K562 (cell line): Measurements from ENCODE around the gene KIZ. TPM values are rescaled to one million over a fixed set of nuclear protein-coding genes. Genes with fewer than 3 reads are reported as not detected.
A peak's percentile ranks its signal among the peaks of the same experiment; 100 is the strongest.

Source experiments
- ATAC-seq: fragments of 200-7000 bp; cut with Tn5 transposase; 3 replicates; pipeline ENCODE4 v1.9.1; 2020; ENCODE audit warnings: moderate library complexity
- BruUV-seq: library from RNA; stranded (reverse); fragments of 400-500 nt; replicated peaks from 2 replicates; lab custom pipeline; 2021; lab: Mats Ljungman, UMichigan
- CTCF ChIA-PET: fragments of 300-600 bp; formaldehyde crosslinking; extraction: SDS; loops from one replicate; lab custom pipeline; 2021; ENCODE audit warnings: low intra/inter-chr PET ratio; lab: Yijun Ruan, JAX
- POLR2A ChIA-PET: fragments of 300-600, 350-650 bp; sonication (Branson Sonifier 250); formaldehyde crosslinking; extraction: SDS; loops from one replicate; lab custom pipeline; 2021; ENCODE audit warnings: antibody characterized with exemption, inconsistent platforms; lab: Yijun Ruan, JAX
- DNase-seq, 4 experiments: peaks; one replicate each; pipeline versions ENCODE4 v3.0.0 to v3.0.0-alpha.2; 2011 to 2018; ENCODE audit warnings: low spot score in 3 of 4, mixed read lengths in 3 of 4; ENCODE audit errors: extremely low read depth in 1 of 4
- FAIRE-seq: peaks from 2 replicates; lab custom pipeline; 2011; peaks lifted over from hg19 to GRCh38; lab: Jason Lieb, UNC
- H2AFZ ChIP-seq: 2 replicates; pipeline ENCODE4 v1.6.0; 2011; ENCODE audit warnings: low read depth, low read length, control low read depth, inconsistent platforms
- H3K27ac ChIP-seq: fragments of 200-600 bp; 3 replicates; pipeline ENCODE4 v1.8.0; 2011; ENCODE audit warnings: low read depth, mild to moderate bottlenecking, control low read depth, inconsistent platforms, low read length, moderate library complexity, mixed read lengths; ENCODE audit errors: extremely low read depth
- H3K27me3 ChIP-seq, 2 experiments: fragments of 300-600 bp in 1 of 2; 2 replicates in 1 of 2; 3 replicates in 1 of 2; pipeline versions ENCODE4 v1.6.0 to v1.8.0; 2011; ENCODE audit warnings: inconsistent platforms in 2 of 2, low read length in 2 of 2, mild to moderate bottlenecking in 1 of 2, mixed read lengths in 1 of 2, moderate library complexity in 1 of 2; ENCODE audit not compliant: control insufficient read depth in 2 of 2, insufficient read depth in 2 of 2
- H3K36me3 ChIP-seq: fragments of 300-600 bp; 3 replicates; pipeline ENCODE4 v1.8.0; 2011; ENCODE audit warnings: mild to moderate bottlenecking, low read length, inconsistent platforms; ENCODE audit not compliant: control insufficient read depth, insufficient read depth
- H3K4me1 ChIP-seq, 2 experiments: fragments of 200-600 bp in 1 of 2; replicated peaks in 1 of 2; 2 replicates in 1 of 2; 3 replicates in 1 of 2; pipeline versions ENCODE4 v1.5.1 to v1.8.0; 2011; ENCODE audit warnings: inconsistent platforms in 2 of 2, low read length in 2 of 2, mild to moderate bottlenecking in 1 of 2, mixed read lengths in 1 of 2, moderate library complexity in 1 of 2; ENCODE audit not compliant: control insufficient read depth in 2 of 2, insufficient read depth in 2 of 2
- H3K4me2 ChIP-seq: 2 replicates; pipeline ENCODE4 v1.6.1; 2011; ENCODE audit warnings: low read length, control low read depth, inconsistent platforms, mixed read lengths; ENCODE audit not compliant: insufficient read depth
- H3K4me3 ChIP-seq: fragments of 200-600 bp; sonication (generic), shearing (Covaris generic); 2 replicates; pipeline ENCODE4 v1.5.1; 2016; ENCODE audit warnings: control low read depth, inconsistent platforms
- H3K79me2 ChIP-seq: fragments of 200-600 bp; 3 replicates; pipeline ENCODE4 v1.8.0; 2011; ENCODE audit warnings: low read length, inconsistent platforms; ENCODE audit not compliant: control insufficient read depth, insufficient read depth
- H3K9ac ChIP-seq, 2 experiments: 2 replicates each; pipeline versions ENCODE4 v1.6.0 to v1.6.1; 2011; ENCODE audit warnings: low read depth in 2 of 2, low read length in 2 of 2, control low read depth in 1 of 2, inconsistent platforms in 1 of 2, mild to moderate bottlenecking in 1 of 2, mixed read lengths in 1 of 2; ENCODE audit not compliant: insufficient read depth in 1 of 2
- H3K9me1 ChIP-seq: one replicate; pipeline ENCODE4 v1.6.0; 2011; ENCODE audit warnings: inconsistent platforms, mild to moderate bottlenecking, low read length, moderate library complexity; ENCODE audit not compliant: control insufficient read depth, insufficient read depth
- H3K9me3 ChIP-seq: replicated peaks from 2 replicates; pipeline ENCODE4 v1.5.1; 2011; ENCODE audit warnings: low read depth, low read length, inconsistent platforms; ENCODE audit not compliant: control insufficient read depth, insufficient read depth
- H4K20me1 ChIP-seq: replicated peaks from 2 replicates; pipeline ENCODE4 v1.6.1; 2011; ENCODE audit warnings: low read length, inconsistent platforms, mixed read lengths; ENCODE audit not compliant: control insufficient read depth, insufficient read depth
- CHD2 ChIP-seq: IDR thresholded peaks from 2 replicates; pipeline ENCODE4 v1.6.1; 2011; ENCODE audit warnings: low read depth, low read length
- E2F6 ChIP-seq, 2 experiments: IDR thresholded peaks; 2 replicates each; pipeline ENCODE4 v1.6.1; 2011; ENCODE audit warnings: borderline replicate concordance in 1 of 2, control low read depth in 1 of 2, low read depth in 1 of 2, low read length in 1 of 2, mild to moderate bottlenecking in 1 of 2, mixed read lengths in 1 of 2, moderate library complexity in 1 of 2; ENCODE audit not compliant: insufficient read depth in 1 of 2, insufficient read length in 1 of 2, poor library complexity in 1 of 2, severe bottlenecking in 1 of 2; ENCODE audit errors: extremely low read depth in 1 of 2
- ETV1 ChIP-seq: fragments of 450-650 bp; conservative IDR thresholded peaks from 2 replicates; pipeline ENCODE4 v1.6.1; 2016; ENCODE audit warnings: missing genetic modification characterization, control low read depth, low read depth, missing compliant biosample characterization
- FOXK1 ChIP-seq: sonication (generic); formaldehyde crosslinking; IDR thresholded peaks from 2 replicates; pipeline ENCODE4 v1.8.0; 2022; ENCODE audit warnings: missing genetic modification reagents, mild to moderate bottlenecking, borderline replicate concordance
- HNRNPLL ChIP-seq: fragments of 200-400 bp; formaldehyde crosslinking; IDR thresholded peaks from 2 replicates; pipeline ENCODE4 v1.6.1; 2017; ENCODE audit warnings: low read length, low read depth, mild to moderate bottlenecking; ENCODE audit not compliant: poor library complexity, severe bottlenecking
- MXI1 ChIP-seq: IDR thresholded peaks from 2 replicates; pipeline ENCODE4 v1.6.1; 2011; ENCODE audit warnings: low read depth, mild to moderate bottlenecking, improper control_type of control experiment, low read length
- NRF1 ChIP-seq, 2 experiments: fragments of 450-650 bp; IDR thresholded peaks in 1 of 2; conservative IDR thresholded peaks in 1 of 2; 2 replicates each; pipeline ENCODE4 v1.6.1; 2014; ENCODE audit warnings: mild to moderate bottlenecking in 2 of 2
- POLR2G ChIP-seq: fragments of 200-400 bp; formaldehyde crosslinking; IDR thresholded peaks from 2 replicates; pipeline ENCODE4 v1.6.1; 2017; ENCODE audit warnings: low read depth, mild to moderate bottlenecking, antibody characterized with exemption, low read length, moderate library complexity
- POLR2H ChIP-seq: IDR thresholded peaks from 2 replicates; pipeline ENCODE4 v1.6.1; 2016; ENCODE audit warnings: missing genetic modification characterization, low read depth, mild to moderate bottlenecking, control low read depth, missing compliant biosample characterization, moderate library complexity
- RBFOX2 ChIP-seq: fragments of 200-400 bp; formaldehyde crosslinking; IDR thresholded peaks from 2 replicates; pipeline ENCODE4 v1.6.1; 2017; ENCODE audit warnings: low read depth, mild to moderate bottlenecking, low read length, moderate library complexity
- WHSC1 ChIP-seq: IDR thresholded peaks from one replicate; pipeline ENCODE4 v1.6.1; 2012; ENCODE audit warnings: low read length, control low read depth, inconsistent platforms
- ZFP36 ChIP-seq: fragments of 150-350 bp; IDR thresholded peaks from 2 replicates; pipeline ENCODE4 v1.6.1; 2018; ENCODE audit warnings: low read length, low read depth; ENCODE audit not compliant: partially characterized antibody
- ZNF184 ChIP-seq: sonication (generic); formaldehyde crosslinking; IDR thresholded peaks from 2 replicates; pipeline ENCODE4 v1.5.0; 2020; ENCODE audit warnings: missing genetic modification reagents
- WGBS: fragments of 100-300 bp; shearing (Covaris generic); methylation state at CpG from one replicate; pipeline ENCODE4 v1.1.6; 2016; ENCODE audit warnings: low coverage, mixed read lengths; ENCODE audit not compliant: insufficient coverage; ENCODE audit errors: missing lambda C conversion rate; 5-methylcytosine and 5-hydroxymethylcytosine counted together
- in situ Hi-C: fragments of 300-500 bp; cut with MboI; formaldehyde crosslinking; loops from 4 replicates; pipeline ENCODE4 v1.15.0; 2018; ENCODE audit warnings: inconsistent platforms, mixed read lengths
- intact Hi-C: fragments of 100-400 bp; cut with micrococcal nuclease; formaldehyde crosslinking; loops from 2 replicates; pipeline ENCODE4 v1.14.2; 2022
- polyA plus RNA-seq, 8 experiments: library from polyadenylated mRNA; depleted of rRNA in 4 of 8; stranded (reverse) in 5 of 8; unstranded in 3 of 8; fragments of >200 nt; fragmentation: Nextera tagmentation in 2 of 8; fragmentation: Illumina TruSeq in 1 of 8; extraction: Ambion mirVana in 2 of 8; extraction: Trizol in 1 of 8; gene quantifications; 2 replicates each; pipeline versions ENCODE4 v1.2.1 to v1.2.3, GENCODE V29; 2011 to 2014; ENCODE audit warnings: inconsistent platforms in 1 of 8, missing spikeins in 1 of 8
- total RNA-seq, 7 experiments: library from RNA; depleted of rRNA in 6 of 7; stranded (reverse); fragments of >200 nt in 6 of 7; fragmentation: Illumina TruSeq in 2 of 7; extraction: Trizol in 2 of 7; gene quantifications; 2 replicates each; pipeline versions ENCODE4 v1.2.1 to v1.2.3, GENCODE V29; 2011 to 2021; ENCODE audit warnings: low replicate concordance in 1 of 7

The KIZ gene
- total and polyA plus RNA-seq, 9 of the 15 experiments (the other 6 are each of a cell fraction or from before 2014, with no cell fraction given): 4.9 to 21.1 (median 13.5) TPM

- CTCF ChIA-PET: no interaction called here
- WGBS: 3% methylated on average over 38 of the region's 46 CpGs
- TF ChIP-seq FOXK1 (CRISPR knock-in tag): no peak
- TF ChIP-seq ZFP36: peak; percentile 2
- peak; percentile 73 for TF ChIP-seq RBFOX2
- TF ChIP-seq E2F6 (IDR thresholded peaks at IDR 0.05; ENCODE audit: borderline replicate concordance in 1 of 2, extremely low read depth in 1 of 2, insufficient read depth in 1 of 2, insufficient read length in 1 of 2, low read depth in 1 of 2, low read length in 1 of 2, poor library complexity in 1 of 2, severe bottlenecking in 1 of 2): peak in 1 of 2 experiments; percentile 67
- TF ChIP-seq HNRNPLL: peak; percentile 91
- TF ChIP-seq ZNF184: no peak
- peak; percentile 71 for TF ChIP-seq POLR2G
- no peak for TF ChIP-seq WHSC1
- 0 out of 2 replicates have a peak, but pooled peaks have one; percentile 15 for TF ChIP-seq ETV1 (tag)
- peak; percentile 62 to 64; a peak in 3 of 4 replicates for TF ChIP-seq NRF1 (conservative IDR thresholded peaks at IDR 0.05 in 1 of 2, IDR thresholded peaks at IDR 0.05 in 1 of 2)
- peak; percentile 44; the same call in 1 of the 2 replicates for TF ChIP-seq POLR2H (tag)
- TF ChIP-seq CHD2: peak; percentile 79
- TF ChIP-seq MXI1: no peak
Measured at GRCh38 chr20:21099751-21100577, 25.9 kb upstream of the KIZ start.

More at GRCh38 chr20:21099751-21100577, 25.9 kb upstream of the KIZ start:
- Histone ChIP-seq H3K27me3 (peaks cover 2 to 13% of the 10 kb centered on the region in 2 experiments; a peak in 2 of 5 replicates), H3K4me3 (peak overlapping the region; percentile 38), H3K79me2 (no peaks in the 10 kb centered on the region), H3K27ac (no peak overlapping the region), H3K4me1 (peaks cover 0 to 13% of the 10 kb centered on the region in 2 experiments; a peak in 3 of 5 replicates), H3K9ac (peak overlapping the region in 1 of 2 experiments; percentile 70; a peak in 2 of 4 replicates), H3K9me3 (no peaks in the 10 kb centered on the region), H3K9me1 (no peaks in the 10 kb centered on the region), H2AFZ (peak overlapping the region; percentile 69), H4K20me1 (no peaks in the 10 kb centered on the region), H3K36me3 (no peaks in the 10 kb centered on the region), H3K4me2 (peak overlapping the region; percentile 46)
- intact Hi-C loops (no loop called here), in situ Hi-C loops (no loop called here)
- ATAC-seq (peak; percentile 83), FAIRE-seq (no peak), DNase-seq (peak; percentile 15 to 39 (median 24))
- no TSS peak for BruUV-seq
- POLR2A ChIA-PET: no interaction called here
